ENCODE results near the gene KRTAP10-3. TPM values are rescaled to one million over a fixed set of nuclear protein-coding genes. Genes with fewer than 3 reads are reported as not detected.

KRTAP10-3 gene
- total RNA-seq, 1 experiment from 2014 or later, result not detected

- TF ChIP-seq CTCF (conservative IDR thresholded peaks at IDR 0.05; ENCODE audit: low read depth, low read length), result no peak
- intact Hi-C loops (cut with micrococcal nuclease), result no loop called here
- H3K9me3 ChIP-seq (ENCODE audit: low read length), result peaks cover 6% of the 10 kb centered on the region; the same call in 1 of the 2 replicates
- POLR2A ChIA-PET (ENCODE audit: unreplicated experiment), result no interaction called here
- H3K9ac ChIP-seq (ENCODE audit: low read length), result no peak overlapping the region
- no peaks in the 10 kb centered on the region for H4K20me1 ChIP-seq (ENCODE audit: low read length)
- no peaks in the 10 kb centered on the region for H3K9me2 ChIP-seq (replicated peaks; ENCODE audit: low read length)
- ATAC-seq, result no peak
- H3K4me2 ChIP-seq (ENCODE audit: low read length), result no peak overlapping the region
- H3K4me3 ChIP-seq (ENCODE audit: low read length), result no peak overlapping the region
- no peaks in the 10 kb centered on the region for H3F3A ChIP-seq (ENCODE audit: low read length, unreplicated experiment)
- H3K4me1 ChIP-seq (ENCODE audit: insufficient read depth, low read length), result no peaks in the 10 kb centered on the region
- H3K27ac ChIP-seq (ENCODE audit: low read length), result no peak overlapping the region
- H2AFZ ChIP-seq (ENCODE audit: low read length), result no peak overlapping the region
- CTCF ChIA-PET, result no interaction called here
- no TSS peak for BruUV-seq (replicated peaks)
- H3K27me3 ChIP-seq (ENCODE audit: low read length), result no peaks in the 10 kb centered on the region
- no peaks in the 10 kb centered on the region for H3K36me3 ChIP-seq (ENCODE audit: low read depth, low read length)
- DNase-seq, result no peak
- H3K79me2 ChIP-seq (ENCODE audit: low read length), result no peaks in the 10 kb centered on the region
Observed at GRCh38 chr21:44537930-44538911, 20.4 kb downstream of the KRTAP10-3 start.

GRCh38 chr21:44535963-44536362 lies 22.6 kb downstream of the KRTAP10-3 start:
- H3K36me3 ChIP-seq (ENCODE audit: low read depth, low read length), result no peaks in the 10 kb centered on the region
- no peak for DNase-seq
- POLR2A ChIA-PET (ENCODE audit: unreplicated experiment), result no interaction called here
- no TSS peak for BruUV-seq (replicated peaks)
- intact Hi-C loops (cut with micrococcal nuclease), result no loop called here
- H3K79me2 ChIP-seq (ENCODE audit: low read length), result no peaks in the 10 kb centered on the region
- H3K4me3 ChIP-seq (ENCODE audit: low read length), result no peak overlapping the region
- no peaks in the 10 kb centered on the region for H3K9me2 ChIP-seq (replicated peaks; ENCODE audit: low read length)
- no peak for ATAC-seq
- no peak overlapping the region for H3K27ac ChIP-seq (ENCODE audit: low read length)
- TF ChIP-seq EZH2phosphoT487 (IDR thresholded peaks at IDR 0.05; ENCODE audit: borderline replicate concordance, low read length) (no peak), EZH2 (IDR thresholded peaks at IDR 0.05; ENCODE audit: low read length, unreplicated experiment) (no peak), CTCF (conservative IDR thresholded peaks at IDR 0.05; ENCODE audit: low read depth, low read length) (no peak)
- H3K27me3 ChIP-seq (ENCODE audit: low read length), result no peaks in the 10 kb centered on the region
- no peaks in the 10 kb centered on the region for H3K4me1 ChIP-seq (ENCODE audit: insufficient read depth, low read length)
- H3K9me3 ChIP-seq (ENCODE audit: low read length), result no peaks in the 10 kb centered on the region
- no peaks in the 10 kb centered on the region for H4K20me1 ChIP-seq (ENCODE audit: low read length)
- H3K4me2 ChIP-seq (ENCODE audit: low read length), result no peak overlapping the region
- H3F3A ChIP-seq (ENCODE audit: low read length, unreplicated experiment), result no peaks in the 10 kb centered on the region
- H2AFZ ChIP-seq (ENCODE audit: low read length), result no peak overlapping the region
- H3K9ac ChIP-seq (ENCODE audit: low read length), result no peak overlapping the region
- CTCF ChIA-PET, result interaction anchor here (0.6 kb wide), 1 partner anchor 225 kb away, joined by 5 read pairs; no protein-coding TSS in a partner anchor

GRCh38 chr21:44534688-44535087 lies 23.9 kb downstream of the KRTAP10-3 start:
- no peaks in the 10 kb centered on the region for H3K9me3 ChIP-seq (ENCODE audit: low read length)
- H3K36me3 ChIP-seq (ENCODE audit: low read depth, low read length), result no peaks in the 10 kb centered on the region
- ChIA-PET CTCF (no interaction called here), POLR2A (ENCODE audit: unreplicated experiment) (no interaction called here)
- H3K4me1 ChIP-seq (ENCODE audit: insufficient read depth, low read length), result no peaks in the 10 kb centered on the region
- no peak overlapping the region for H3K4me2 ChIP-seq (ENCODE audit: low read length)
- DNase-seq (no peak), ATAC-seq (no peak)
- no TSS peak for BruUV-seq (replicated peaks)
- no peaks in the 10 kb centered on the region for H3K79me2 ChIP-seq (ENCODE audit: low read length)
- no peak overlapping the region for H3K27ac ChIP-seq (ENCODE audit: low read length)
- H2AFZ ChIP-seq (ENCODE audit: low read length), result no peak overlapping the region
- no peaks in the 10 kb centered on the region for H3F3A ChIP-seq (ENCODE audit: low read length, unreplicated experiment)
- no peaks in the 10 kb centered on the region for H3K9me2 ChIP-seq (replicated peaks; ENCODE audit: low read length)
- no peak overlapping the region for H3K4me3 ChIP-seq (ENCODE audit: low read length)
- H4K20me1 ChIP-seq (ENCODE audit: low read length), result no peaks in the 10 kb centered on the region
- intact Hi-C loops (cut with micrococcal nuclease), result no loop called here
- TF ChIP-seq CTCF (conservative IDR thresholded peaks at IDR 0.05; ENCODE audit: low read depth, low read length) (no peak), EZH2phosphoT487 (IDR thresholded peaks at IDR 0.05; ENCODE audit: borderline replicate concordance, low read length) (no peak), EZH2 (IDR thresholded peaks at IDR 0.05; ENCODE audit: low read length, unreplicated experiment) (no peak)
- H3K27me3 ChIP-seq (ENCODE audit: low read length), result no peaks in the 10 kb centered on the region
- no peak overlapping the region for H3K9ac ChIP-seq (ENCODE audit: low read length)

All from PC-3 (cell line).